Glomerular visceral epithelial cell (primary cell): Measurements from ENCODE around the gene PRKAG2.

Experiments
- DNase-seq: peaks from one replicate; pipeline ENCODE4 v3.0.0-alpha.2; 2016; ENCODE audit errors: extremely low spot score

PRKAG2 gene

DNA sequence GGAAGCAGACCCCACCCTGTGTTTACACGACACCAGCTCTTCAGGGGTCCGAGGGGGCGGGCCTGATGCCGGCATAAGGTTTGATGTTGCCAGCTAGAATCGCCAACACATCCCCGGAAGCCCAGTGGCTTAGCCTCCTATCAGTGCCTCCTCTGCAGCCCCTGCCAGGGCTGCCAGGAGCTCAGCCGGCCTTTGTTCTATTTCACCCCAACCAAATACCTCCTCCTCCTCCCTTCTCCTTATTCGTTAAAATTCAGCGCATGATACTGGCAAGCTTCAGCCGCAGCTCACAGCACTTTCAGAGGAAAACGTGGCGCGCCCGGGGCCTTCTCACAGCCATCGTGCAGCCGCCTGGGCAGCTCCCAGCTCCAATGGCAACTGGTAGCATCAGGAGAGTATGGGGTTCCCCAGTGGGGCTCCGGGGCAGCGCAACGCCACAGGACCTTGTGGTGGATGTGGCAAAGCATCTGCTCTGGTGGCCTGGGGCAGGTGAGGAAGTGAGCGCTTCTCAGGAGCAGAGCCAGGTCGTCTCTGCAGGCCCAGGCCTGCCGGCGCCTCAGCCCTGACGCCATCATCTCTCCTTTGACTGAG, 180.9 kb downstream of the PRKAG2 start:
- DNase-seq: no peak

GRCh38 chr7:151694828-151695580, 181.9 kb downstream of the PRKAG2 start:
- DNase-seq: no peak

DNA sequence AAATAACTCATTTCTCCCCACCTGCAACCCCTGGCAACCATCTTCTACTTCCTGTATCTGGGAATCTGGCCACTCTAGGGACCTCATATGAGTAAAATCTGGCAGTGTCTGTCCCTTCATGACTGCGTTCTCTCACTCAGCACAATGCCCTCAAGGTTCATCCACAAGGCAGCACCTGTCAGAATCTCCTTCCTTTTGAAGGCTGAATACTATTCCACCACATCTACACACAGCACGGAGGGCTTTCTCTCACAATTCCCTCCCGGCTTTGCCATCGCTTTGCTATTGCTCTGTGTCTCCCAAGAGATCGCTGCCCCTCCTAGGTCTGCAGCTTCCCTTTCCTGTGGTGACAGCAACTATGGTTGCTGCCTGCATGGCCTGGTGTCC, 182.5 kb downstream of the PRKAG2 start:
- DNase-seq: no peak

DNA sequence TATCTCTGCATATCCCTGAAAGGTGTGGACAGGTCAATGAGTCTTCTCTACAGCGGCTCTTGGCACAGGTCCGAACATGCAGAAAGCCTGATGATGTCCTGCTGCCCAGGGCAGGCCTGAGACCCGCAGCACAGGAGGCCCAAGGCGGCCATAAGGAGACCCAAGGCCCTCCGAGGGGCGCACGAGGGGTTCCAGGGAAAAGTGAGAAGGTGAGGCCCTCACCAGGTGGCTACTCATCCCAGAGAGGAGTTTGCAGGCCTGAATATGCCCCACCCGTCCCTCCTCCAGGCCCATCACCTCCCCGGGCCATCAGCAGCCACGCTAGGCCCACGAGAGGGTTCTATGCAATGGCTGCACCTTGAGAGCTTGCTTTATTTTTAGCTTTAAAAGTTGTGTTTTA, 183.8 kb downstream of the PRKAG2 start:
- no peak for DNase-seq

DNA sequence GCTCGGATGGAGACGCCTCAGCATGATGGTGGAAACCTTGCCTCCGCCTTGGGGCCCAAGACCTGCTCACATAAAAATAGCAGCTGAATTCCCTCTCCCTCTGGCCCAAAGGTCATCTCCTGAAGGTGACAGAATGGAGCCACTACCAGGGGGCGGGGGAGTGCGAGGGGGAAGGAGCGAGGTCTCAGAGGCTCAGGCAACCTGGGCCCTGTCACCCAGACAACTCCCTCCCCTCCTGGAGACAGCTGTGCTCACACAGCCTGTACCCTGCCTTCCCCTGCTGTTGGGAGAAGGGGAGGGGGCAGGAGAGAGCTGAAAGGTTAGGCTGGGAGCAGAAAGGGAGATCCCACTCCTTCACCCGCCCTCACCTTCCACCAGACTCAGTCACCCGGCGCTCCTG, 184.2 kb downstream of the PRKAG2 start:
- no peak for DNase-seq

GRCh38 chr7:151691449-151691848, 185.5 kb downstream of the PRKAG2 start:
- DNase-seq: no peak

- DNase-seq: peak; percentile 53
Observed at GRCh38 chr7:151690606-151691005, 186.3 kb downstream of the PRKAG2 start.

GRCh38 chr7:151689196-151689971, 187.5 kb downstream of the PRKAG2 start:
- DNase-seq: no peak

DNA sequence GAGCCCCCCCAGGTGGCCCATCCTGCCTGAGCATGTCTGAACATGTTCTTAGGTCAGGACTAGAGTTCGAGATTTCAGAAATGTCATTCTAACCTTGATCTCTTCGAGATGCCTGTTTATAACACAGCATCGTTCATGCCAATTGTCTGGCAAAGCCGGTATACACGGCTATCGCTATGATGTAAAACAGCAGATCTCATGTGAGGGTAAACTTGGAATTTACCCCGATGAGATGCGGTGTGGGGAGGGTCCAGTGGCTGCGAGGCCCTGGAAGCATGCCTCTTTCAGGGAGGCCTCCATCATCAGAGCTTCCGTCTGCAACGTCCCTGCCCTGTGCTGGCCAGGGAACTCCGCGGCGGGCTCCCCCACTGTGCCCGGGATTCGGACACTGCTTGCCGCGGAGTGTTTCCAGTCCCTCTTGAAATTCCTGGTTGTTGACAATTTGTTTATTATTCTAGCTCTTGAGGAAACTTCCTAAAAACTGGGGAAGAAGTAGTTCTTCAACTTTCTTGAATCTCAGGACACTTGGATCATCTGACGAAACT, 188.6 kb downstream of the PRKAG2 start:
- no peak for DNase-seq

GRCh38 chr7:151687523-151688235, 189.2 kb downstream of the PRKAG2 start:
- peak; percentile 99 for DNase-seq

GRCh38 chr7:151686826-151687225, 190.1 kb downstream of the PRKAG2 start:
- no peak for DNase-seq

DNA sequence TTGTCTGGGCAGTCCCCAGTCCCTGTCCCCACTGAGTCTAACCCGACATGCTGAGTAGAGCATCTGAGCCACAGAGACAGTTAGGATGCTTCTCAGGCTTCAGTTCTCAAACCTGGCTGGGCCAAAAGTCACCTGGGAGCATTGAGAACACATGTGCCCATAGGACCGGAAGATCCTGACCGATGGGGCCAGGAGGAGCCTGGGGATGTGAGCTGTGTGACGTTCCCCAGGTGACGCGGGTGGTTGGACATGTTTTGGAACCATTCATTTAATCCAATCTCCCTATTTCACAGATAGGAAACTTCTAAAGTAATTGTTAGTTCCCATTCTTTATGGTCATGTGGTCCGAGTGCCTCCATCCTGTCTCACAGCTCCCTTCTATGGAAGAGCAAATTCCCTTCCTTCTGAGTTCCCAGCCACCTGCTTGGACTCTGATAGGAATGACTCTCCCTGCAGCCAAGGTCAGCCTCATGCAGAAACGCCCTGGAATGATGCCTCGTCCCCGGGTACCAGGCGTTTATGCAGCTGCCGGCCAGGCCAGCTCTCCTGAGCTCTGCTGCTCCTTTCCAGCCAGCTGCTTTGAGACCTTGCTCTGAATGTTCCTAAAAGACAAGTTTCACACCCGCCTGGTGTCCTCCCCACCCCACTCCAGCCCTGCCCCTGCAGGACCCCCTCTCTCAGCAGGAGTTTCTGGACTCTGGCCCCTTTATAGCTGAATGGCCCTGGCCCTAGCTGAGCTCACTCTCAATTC, 190.7 kb downstream of the PRKAG2 start:
- no peak for DNase-seq

GRCh38 chr7:151684408-151685175, 192.3 kb downstream of the PRKAG2 start:
- no peak for DNase-seq

DNA sequence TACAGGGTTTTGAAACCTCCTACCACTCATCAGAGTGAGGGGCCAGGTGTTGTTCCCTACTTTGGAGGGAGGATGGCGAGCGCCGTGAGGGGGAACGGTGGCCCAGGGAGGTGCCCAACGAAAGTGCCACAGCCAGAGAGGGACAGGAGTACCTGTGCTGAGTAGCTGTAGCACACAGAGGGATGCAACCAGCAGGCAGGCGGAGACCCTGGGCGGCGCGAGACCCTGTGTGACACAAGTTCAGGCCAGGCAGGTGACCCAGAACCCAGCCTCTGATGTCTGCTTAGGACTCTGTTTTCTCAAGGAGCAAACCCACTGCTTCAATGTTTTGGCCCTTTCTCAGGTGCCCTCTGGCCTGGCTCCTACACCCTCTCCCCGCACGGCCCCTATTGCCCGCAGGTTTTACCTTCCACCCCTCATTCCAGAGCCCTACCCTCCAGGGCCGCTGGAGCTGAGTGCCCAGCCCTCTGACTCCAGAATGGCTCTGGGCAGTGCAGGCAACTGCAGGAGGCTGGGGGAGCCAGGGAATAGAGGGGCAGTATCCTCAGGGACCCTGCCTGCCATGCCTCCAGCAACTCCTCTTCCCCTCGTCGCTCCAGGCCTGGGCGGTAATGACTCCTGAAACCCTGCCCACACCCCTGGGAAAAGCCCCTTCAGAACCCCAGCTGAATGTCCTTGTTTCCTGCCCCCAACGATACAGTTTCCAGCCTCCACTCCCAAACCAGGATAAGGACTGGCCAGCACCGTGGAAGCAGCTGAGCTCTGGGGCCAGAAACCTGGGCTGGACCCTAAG, 193.1 kb downstream of the PRKAG2 start:
- DNase-seq: no peak

- DNase-seq: no peak
Observed at GRCh38 chr7:151682831-151683614, 193.9 kb downstream of the PRKAG2 start.

- no peak for DNase-seq
Observed at GRCh38 chr7:151681726-151682125, 195.2 kb downstream of the PRKAG2 start.

DNA sequence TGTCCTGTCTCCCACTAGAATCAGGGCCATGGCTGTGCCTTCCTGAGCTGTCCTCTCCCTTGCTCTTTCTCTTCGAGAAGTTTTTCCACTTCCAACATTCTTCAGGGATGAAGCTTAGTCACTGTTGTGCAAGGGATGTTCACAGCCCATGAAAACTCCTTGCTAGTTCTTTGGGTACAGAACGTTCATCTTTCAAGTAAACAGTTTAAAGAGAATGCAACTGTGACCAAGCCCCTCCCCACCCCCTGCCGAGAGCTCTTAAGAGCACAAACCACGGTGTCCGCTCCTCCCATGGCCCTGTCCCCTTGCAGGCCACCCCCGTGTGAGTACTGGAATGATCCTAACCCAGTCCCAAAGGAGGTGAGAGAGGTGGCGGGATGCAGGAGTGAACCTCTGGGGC, 196.1 kb downstream of the PRKAG2 start:
- DNase-seq: no peak

GRCh38 chr7:151679881-151680612, 196.9 kb downstream of the PRKAG2 start:
- no peak for DNase-seq
